HepG2 (cell line): ENCODE data around the gene PTS. TPM values are rescaled to one million over a fixed set of nuclear protein-coding genes. Genes with fewer than 3 reads are reported as not detected.

Experiments used
- ATAC-seq: fragments of 200-7000 bp; cut with Tn5 transposase; 3 replicates; pipeline ENCODE4 v1.9.1; 2020; ENCODE audit warnings: mild to moderate bottlenecking, moderate library complexity
- BruUV-seq: library from RNA; stranded (reverse); fragments of 400-500 nt; replicated peaks from 2 replicates; lab custom pipeline; 2021; lab: Mats Ljungman, UMichigan
- CTCF ChIA-PET: fragments of 300-600 bp; formaldehyde crosslinking; extraction: SDS; loops from one replicate; lab custom pipeline; 2021; ENCODE audit warnings: low total read pairs, inconsistent platforms, low intra/inter-chr PET ratio; lab: Yijun Ruan, JAX
- POLR2A ChIA-PET: fragments of 350-600 bp; sonication (Branson Sonifier 250); formaldehyde crosslinking; loops from one replicate; lab custom pipeline; 2020; ENCODE audit warnings: antibody characterized with exemption, inconsistent platforms; lab: Yijun Ruan, JAX
- DNase-seq: peaks from one replicate; pipeline ENCODE4 v3.0.0-alpha.2; 2015; ENCODE audit warnings: low spot score
- FAIRE-seq: peaks from 3 replicates; lab custom pipeline; 2011; peaks lifted over from hg19 to GRCh38; lab: Jason Lieb, UNC
- H2AFZ ChIP-seq: one replicate; pipeline ENCODE4 v1.6.1; 2011; ENCODE audit warnings: low read length, inconsistent platforms
- H3K27ac ChIP-seq: fragments of 300-600 bp; 3 replicates; pipeline ENCODE4 v1.8.0; 2011; ENCODE audit warnings: mixed run types, mild to moderate bottlenecking, mixed read lengths, low read length, inconsistent platforms; ENCODE audit not compliant: insufficient read depth; ENCODE audit errors: extremely low read length
- H3K27me3 ChIP-seq, 2 experiments: fragments of 200-600 bp in 1 of 2; 2 replicates in 1 of 2; 3 replicates in 1 of 2; pipeline versions ENCODE4 v1.6.0 to v1.8.0; 2011; ENCODE audit warnings: low read length in 2 of 2, mild to moderate bottlenecking in 2 of 2, moderate library complexity in 2 of 2, inconsistent platforms in 1 of 2; ENCODE audit not compliant: insufficient read depth in 2 of 2, control insufficient read depth in 1 of 2
- H3K36me3 ChIP-seq, 2 experiments: fragments of 200-600 bp in 1 of 2; replicated peaks in 1 of 2; 2 replicates in 1 of 2; 3 replicates in 1 of 2; pipeline versions ENCODE4 v1.5.1 to v1.8.0; 2011; ENCODE audit warnings: low read length in 2 of 2, inconsistent platforms in 1 of 2; ENCODE audit not compliant: insufficient read depth in 2 of 2, control insufficient read depth in 1 of 2
- H3K4me1 ChIP-seq: 2 replicates; pipeline ENCODE4 v1.5.1; 2012; ENCODE audit warnings: low read length, inconsistent platforms; ENCODE audit not compliant: insufficient read depth
- H3K4me2 ChIP-seq: 2 replicates; pipeline ENCODE4 v1.6.0; 2011; ENCODE audit warnings: low read depth, low read length, inconsistent platforms
- H3K4me3 ChIP-seq, 3 experiments: fragments of 200-600 bp in 1 of 3; sonication (generic), shearing (Covaris generic) in 1 of 3; replicated peaks in 1 of 3; 2 replicates each; pipeline ENCODE4 v1.5.1; 2011 to 2016; ENCODE audit warnings: low read length in 3 of 3, inconsistent platforms in 2 of 3, low read depth in 2 of 3, mild to moderate bottlenecking in 2 of 3, control low read depth in 1 of 3, mixed read lengths in 1 of 3; ENCODE audit not compliant: insufficient read depth in 1 of 3
- H3K79me2 ChIP-seq: one replicate; pipeline ENCODE4 v1.6.1; 2011; ENCODE audit warnings: low read length, inconsistent platforms; ENCODE audit not compliant: insufficient read depth
- H3K9ac ChIP-seq: 2 replicates; pipeline ENCODE4 v1.6.0; 2011; ENCODE audit warnings: mild to moderate bottlenecking, low read depth, low read length, inconsistent platforms; ENCODE audit not compliant: insufficient read depth
- H3K9me3 ChIP-seq: 2 replicates; pipeline ENCODE4 v1.5.1; 2012; ENCODE audit warnings: mild to moderate bottlenecking, low read length
- H4K20me1 ChIP-seq: 2 replicates; pipeline ENCODE4 v1.6.0; 2011; ENCODE audit warnings: inconsistent platforms, mild to moderate bottlenecking, low read length, moderate library complexity; ENCODE audit not compliant: insufficient read depth
- ELK4 ChIP-seq: sonication (generic); formaldehyde crosslinking; IDR thresholded peaks from 2 replicates; pipeline ENCODE4 v1.9.0; 2021; ENCODE audit warnings: missing genetic modification reagents, borderline replicate concordance
- EZH2 ChIP-seq: conservative IDR thresholded peaks from 2 replicates; pipeline ENCODE4 v1.6.1; 2012; ENCODE audit warnings: mild to moderate bottlenecking, low read depth, low read length, moderate library complexity
- GTF2F1 ChIP-seq: fragments of 150-350 bp; IDR thresholded peaks from 2 replicates; pipeline ENCODE4 v1.6.1; 2014; ENCODE audit warnings: low read length
- GTF3A ChIP-seq: sonication (generic); formaldehyde crosslinking; conservative IDR thresholded peaks from 2 replicates; pipeline ENCODE4 v1.4.0; 2020; ENCODE audit warnings: mild to moderate bottlenecking, missing genetic modification reagents
- SALL1 ChIP-seq: sonication (generic); formaldehyde crosslinking; IDR thresholded peaks from 2 replicates; pipeline ENCODE4 v1.8.0; 2022; ENCODE audit warnings: mild to moderate bottlenecking, missing genetic modification reagents
- SIX4 ChIP-seq: sonication (generic); formaldehyde crosslinking; IDR thresholded peaks from 2 replicates; pipeline ENCODE4 v1.4.0; 2020; ENCODE audit warnings: missing genetic modification reagents
- SOX13 ChIP-seq, 3 experiments: fragments of 450-650 bp in 1 of 3; sonication (generic) in 1 of 3; formaldehyde crosslinking in 1 of 3; IDR thresholded peaks in 2 of 3; conservative IDR thresholded peaks in 1 of 3; 2 replicates each; pipeline versions ENCODE4 v1.5.0 to v1.6.1; 2016 to 2020; ENCODE audit warnings: antibody characterized with exemption in 1 of 3, mild to moderate bottlenecking in 1 of 3, missing compliant biosample characterization in 1 of 3, missing genetic modification reagents in 1 of 3, moderate library complexity in 1 of 3
- SOX5 ChIP-seq: IDR thresholded peaks from 2 replicates; pipeline ENCODE4 v1.6.1; 2016; ENCODE audit warnings: borderline replicate concordance
- SP2 ChIP-seq: sonication (generic); formaldehyde crosslinking; IDR thresholded peaks from 2 replicates; pipeline ENCODE4 v1.5.1; 2020; ENCODE audit warnings: mild to moderate bottlenecking, missing genetic modification reagents
- ZBTB46 ChIP-seq: sonication (generic); formaldehyde crosslinking; IDR thresholded peaks from 2 replicates; pipeline ENCODE4 v1.4.0; 2020; ENCODE audit warnings: mild to moderate bottlenecking, missing genetic modification reagents, borderline replicate concordance
- ZNF34 ChIP-seq: sonication (generic); formaldehyde crosslinking; IDR thresholded peaks from 2 replicates; pipeline ENCODE4 v1.4.0; 2020; ENCODE audit warnings: mild to moderate bottlenecking, missing genetic modification reagents, borderline replicate concordance
- WGBS: methylation state at CpG from one replicate; pipeline ENCODE4 v1.1.6; 2017; ENCODE audit warnings: low lambda C conversion rate; 5-methylcytosine and 5-hydroxymethylcytosine counted together
- in situ Hi-C: cut with HindIII; loops from 2 replicates; pipeline ENCODE4 v1.10.0; 2017; ENCODE audit warnings: low pct_unique_long_range_greater_than_20kb; ENCODE audit not compliant: extremely low pct_ligation_motif_present
- intact Hi-C: fragments of 100-400 bp; cut with micrococcal nuclease; formaldehyde crosslinking; loops from one replicate; pipeline ENCODE4 v1.10.0; 2022; ENCODE audit not compliant: unreplicated experiment
- polyA plus RNA-seq, 8 experiments: library from polyadenylated mRNA; depleted of rRNA in 3 of 8; stranded (reverse) in 7 of 8; unstranded in 1 of 8; fragments of >200 nt; fragmentation: Illumina TruSeq in 4 of 8; extraction: Trizol in 4 of 8; gene quantifications; 2 replicates each; pipeline versions ENCODE4 v1.2.1 to v1.2.3, GENCODE V29; 2011 to 2016; ENCODE audit warnings: low read depth in 4 of 8, missing spikeins in 1 of 8, mixed read lengths in 1 of 8; ENCODE audit not compliant: insufficient read depth in 1 of 8
- total RNA-seq, 5 experiments: library from RNA; depleted of rRNA; stranded (reverse); fragments of >200 nt; fragmentation: Illumina TruSeq; extraction: Trizol; gene quantifications; 2 replicates each; pipeline ENCODE4 v1.2.3, GENCODE V29; 2016; ENCODE audit warnings: low read depth in 1 of 5

Gene PTS
- total and polyA plus RNA-seq, 2 of the 13 experiments (the other 11 are each of a cell fraction or from before 2014, with no cell fraction given), result 33.6 to 49.3 TPM

GRCh38 chr11:112228706-112229105 lies 2.5 kb downstream of the PTS start:
- TF ChIP-seq SP2 (no peak), SOX13 (IDR thresholded peaks at IDR 0.05) (no peak), SOX13 (CRISPR knock-in tag; conservative IDR thresholded peaks at IDR 0.05 in 1 of 2, IDR thresholded peaks at IDR 0.05 in 1 of 2) (peak in 1 of 2 experiments; percentile 82; a peak in 2 of 4 replicates), SIX4 (no peak), ZBTB46 (CRISPR knock-in tag) (no peak), ZNF34 (no peak), GTF3A (no peak), EZH2 (no peak), SOX5 (peak; percentile 74; the same call in 1 of the 2 replicates), GTF2F1 (no peak), SALL1 (CRISPR knock-in tag) (no peak), ELK4 (CRISPR knock-in tag) (no peak)
- ChIA-PET POLR2A (no interaction called here), CTCF (no interaction called here)
- Histone ChIP-seq H3K27ac (no peak overlapping the region), H3K36me3 (peaks cover 4 to 26% of the 10 kb centered on the region in 2 experiments; a peak in 4 of 5 replicates), H3K27me3 (no peaks in the 10 kb centered on the region; a peak in 1 of 5 replicates), H3K4me3 (no peak overlapping the region; a peak in 1 of 6 replicates), H3K4me2 (no peak overlapping the region), H3K9ac (no peak overlapping the region), H4K20me1 (no peaks in the 10 kb centered on the region), H3K4me1 (peaks cover 68% of the 10 kb centered on the region), H2AFZ (no peak overlapping the region), H3K9me3 (no peaks in the 10 kb centered on the region), H3K79me2 (peaks cover 18% of the 10 kb centered on the region)
- ATAC-seq (no peak), FAIRE-seq (no peak), DNase-seq (no peak)
- intact Hi-C loops (loop anchor here (10.0 kb wide), 1 partner anchor 566 kb away; no protein-coding TSS in a partner anchor), in situ Hi-C loops (loop anchor here (10.0 kb wide), 1 partner anchor 226 kb away; no protein-coding TSS in a partner anchor)
- no TSS peak for BruUV-seq
- WGBS, result 94% methylated on average over 2 of the region's 2 CpGs
